Hepatic stellate cell (primary cell): Measurements from ENCODE around the gene MTHFSD.
"Not testable (repeated sequence)": the region's sequence is repeated elsewhere in the genome, so short reads cannot be mapped to it uniquely, and the experiment has no call there.

Experiments used
- DNase-seq: peaks from one replicate; pipeline ENCODE4 v3.0.0; 2011; ENCODE audit warnings: low spot score

The MTHFSD gene

GRCh38 chr16:86554917-86555703, at the start of gene MTHFSD:
Gene MTHFSD (minus strand): TSS chr16:86555235. CDS start chr16:86555184, 51 bp downstream.
- DNase-seq = peak; percentile 100

- no peak for DNase-seq
These were observed 49.6 kb upstream of the MTHFSD start for GRCh38 chr16:86604436-86605193.

GRCh38 chr16:86602521-86602920, 47.5 kb upstream of the MTHFSD start:
- no peak for DNase-seq

GRCh38 chr16:86601356-86601755, 46.3 kb upstream of the MTHFSD start:
- no peak for DNase-seq

- DNase-seq = no peak
These were observed 43.9 kb upstream of the MTHFSD start for GRCh38 chr16:86598607-86599565.

- no peak for DNase-seq
These were observed 43.0 kb upstream of the MTHFSD start for GRCh38 chr16:86597880-86598606.

- no peak for DNase-seq
These were observed 42.3 kb upstream of the MTHFSD start for GRCh38 chr16:86597126-86597879.

- no peak for DNase-seq
These were observed 41.1 kb upstream of the MTHFSD start for GRCh38 chr16:86595983-86596605.

- DNase-seq = no peak
These were observed 39.7 kb upstream of the MTHFSD start for GRCh38 chr16:86594721-86595120.

GRCh38 chr16:86593913-86594620, 39.0 kb upstream of the MTHFSD start:
- no peak for DNase-seq

- no peak for DNase-seq
These were observed 36.2 kb upstream of the MTHFSD start for GRCh38 chr16:86591270-86591669.

GRCh38 chr16:86590501-86591144, 35.6 kb upstream of the MTHFSD start:
- no peak for DNase-seq

GRCh38 chr16:86587955-86588354, 32.9 kb upstream of the MTHFSD start:
- not testable (repeated sequence) for DNase-seq

GRCh38 chr16:86587487-86587886, 32.5 kb upstream of the MTHFSD start:
- DNase-seq = no peak

GRCh38 chr16:86585821-86586611, 31.0 kb upstream of the MTHFSD start:
- peak; percentile 73 for DNase-seq

GRCh38 chr16:86584726-86585721, 30.0 kb upstream of the MTHFSD start:
- DNase-seq = no peak
